Colonic mucosa (tissue), 4 donors: ENCODE measurements around the gene SPEG. TPM values are rescaled to one million over a fixed set of nuclear protein-coding genes. Genes with fewer than 3 reads are reported as not detected.

Source experiments
- DNase-seq: peaks from one replicate; pipeline ENCODE4 v3.0.0-alpha.2; 2020
- H3K27ac ChIP-seq: fragments of 200-600 bp; one replicate; pipeline ENCODE4 v1.8.0; 2021
- H3K27me3 ChIP-seq: fragments of 200-600 bp; one replicate; pipeline ENCODE4 v1.8.0; 2021
- H3K36me3 ChIP-seq: fragments of 200-600 bp; one replicate; pipeline ENCODE4 v1.8.0; 2021
- H3K4me1 ChIP-seq: fragments of 200-600 bp; one replicate; pipeline ENCODE4 v1.8.0; 2021; ENCODE audit warnings: mild to moderate bottlenecking
- H3K4me3 ChIP-seq: fragments of 200-600 bp; one replicate; pipeline ENCODE4 v1.8.0; 2021
- H3K9ac ChIP-seq, 2 donors: one replicate each; pipeline ENCODE4 v1.7.0; 2013; ENCODE audit warnings: control low read depth in 2 of 2, low read depth in 2 of 2, low read length in 2 of 2
- H3K9me3 ChIP-seq: fragments of 200-600 bp; one replicate; pipeline ENCODE4 v1.8.0; 2021
- intact Hi-C: fragments of 100-400 bp; cut with DNase I; formaldehyde crosslinking; loops from one replicate; pipeline ENCODE4 v1.14.1; 2022
- total RNA-seq, 2 donors: library from RNA; stranded (reverse); fragmentation: NEBNext Ultra II Directional in 1 of 2; extraction: Animal tissue kit (Norgen Biotek cat#: 25700) in 1 of 2; gene quantifications; one replicate each; pipeline ENCODE4 v1.2.1, GENCODE V29; 2021
- TF ChIP-seq, protein P1 (sequence below): fragments of 200-600 bp; IDR thresholded peaks from one replicate; pipeline ENCODE4 v1.8.0; 2022; ENCODE audit warnings: antibody characterized with exemption, mild to moderate bottlenecking
- donor health status: healthy.
- donor health status: DM: no; HTN: no; CAD: no.
- donor health status: DM: no; HTN: no; CAD: no.

The SPEG gene
- total RNA-seq, 2 donors from 2014 or later = 6.2 to 19.3 TPM

DNA sequence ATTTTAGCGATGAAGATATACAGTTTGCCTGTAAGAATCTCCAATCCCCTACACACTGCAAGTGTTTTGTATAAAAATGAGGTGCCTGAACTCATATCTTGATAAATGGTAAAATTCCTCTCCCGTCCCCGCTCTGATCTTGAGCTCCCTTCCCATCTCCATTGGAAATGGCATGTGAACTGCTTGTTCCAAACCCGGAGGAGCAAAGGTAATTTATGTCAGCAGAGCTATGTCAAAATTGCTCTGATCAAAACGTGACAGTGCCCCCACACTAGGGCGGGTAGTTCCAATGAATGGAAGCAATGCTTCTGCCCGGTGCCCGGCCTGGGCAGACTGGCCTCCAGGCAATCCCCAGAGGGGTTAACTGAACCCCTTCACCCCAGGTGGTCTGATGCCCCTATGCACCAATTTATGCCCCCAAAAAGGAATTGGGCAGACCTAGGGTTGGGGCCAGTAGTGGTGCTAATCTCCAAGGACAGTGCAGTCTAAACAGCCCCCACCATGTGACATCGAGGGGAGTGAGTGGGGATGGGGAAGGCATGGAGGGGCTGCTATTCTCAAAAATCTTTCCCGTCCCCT lies 60.4 kb downstream of the SPEG start:
- Histone ChIP-seq H3K36me3 (no peaks in the 10 kb centered on the region), H3K9me3 (no peaks in the 10 kb centered on the region), H3K4me3 (no peak overlapping the region), H3K27ac (no peak overlapping the region), H3K9ac (no peak overlapping the region), H3K4me1 (no peaks in the 10 kb centered on the region), H3K27me3 (peaks cover 27% of the 10 kb centered on the region)
- intact Hi-C loops = loop anchor here (5.0 kb wide), 1 partner anchor 37 kb away; no protein-coding TSS in a partner anchor
- no peak for DNase-seq
- TF ChIP-seq, protein P1, sequence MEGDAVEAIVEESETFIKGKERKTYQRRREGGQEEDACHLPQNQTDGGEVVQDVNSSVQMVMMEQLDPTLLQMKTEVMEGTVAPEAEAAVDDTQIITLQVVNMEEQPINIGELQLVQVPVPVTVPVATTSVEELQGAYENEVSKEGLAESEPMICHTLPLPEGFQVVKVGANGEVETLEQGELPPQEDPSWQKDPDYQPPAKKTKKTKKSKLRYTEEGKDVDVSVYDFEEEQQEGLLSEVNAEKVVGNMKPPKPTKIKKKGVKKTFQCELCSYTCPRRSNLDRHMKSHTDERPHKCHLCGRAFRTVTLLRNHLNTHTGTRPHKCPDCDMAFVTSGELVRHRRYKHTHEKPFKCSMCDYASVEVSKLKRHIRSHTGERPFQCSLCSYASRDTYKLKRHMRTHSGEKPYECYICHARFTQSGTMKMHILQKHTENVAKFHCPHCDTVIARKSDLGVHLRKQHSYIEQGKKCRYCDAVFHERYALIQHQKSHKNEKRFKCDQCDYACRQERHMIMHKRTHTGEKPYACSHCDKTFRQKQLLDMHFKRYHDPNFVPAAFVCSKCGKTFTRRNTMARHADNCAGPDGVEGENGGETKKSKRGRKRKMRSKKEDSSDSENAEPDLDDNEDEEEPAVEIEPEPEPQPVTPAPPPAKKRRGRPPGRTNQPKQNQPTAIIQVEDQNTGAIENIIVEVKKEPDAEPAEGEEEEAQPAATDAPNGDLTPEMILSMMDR = no peak

DNA sequence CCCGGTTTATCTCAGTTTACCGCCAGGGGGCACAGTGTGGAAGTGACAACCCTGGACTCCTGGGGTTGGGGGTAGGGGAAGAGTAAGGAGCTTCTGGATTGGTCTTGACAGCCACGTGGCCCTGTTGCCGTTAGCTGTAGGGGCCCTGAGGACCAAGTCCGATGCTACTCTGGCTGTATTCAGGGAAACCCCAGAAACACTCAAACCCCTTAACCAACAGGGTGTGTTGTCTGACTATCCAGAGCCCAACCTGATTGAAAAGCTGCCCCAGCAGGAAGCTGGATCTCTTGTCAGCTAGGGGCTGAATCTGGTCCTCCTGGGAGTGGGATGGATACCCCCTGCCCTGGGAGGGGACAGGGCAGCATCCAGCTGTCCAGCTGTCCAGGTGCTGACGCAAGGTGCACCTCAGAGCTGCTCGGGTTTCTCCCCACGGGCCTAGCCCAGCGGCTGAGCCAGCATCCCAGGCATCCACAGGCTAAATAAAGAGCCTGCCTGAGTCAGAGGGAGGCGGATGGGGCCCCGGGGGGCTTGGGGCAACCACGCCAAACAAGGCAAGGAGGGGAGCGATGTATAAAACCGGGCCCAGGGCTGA lies 61.0 kb downstream of the SPEG start:
- peak; percentile 65 for DNase-seq
- intact Hi-C loops = loop anchor here (5.0 kb wide), 1 partner anchor 37 kb away; no protein-coding TSS in a partner anchor
- Histone ChIP-seq H3K9me3 (no peaks in the 10 kb centered on the region), H3K27ac (no peak overlapping the region), H3K4me1 (no peaks in the 10 kb centered on the region), H3K27me3 (peaks cover 27% of the 10 kb centered on the region), H3K36me3 (no peaks in the 10 kb centered on the region), H3K9ac (peak overlapping the region in 1 of 2 donors; percentile 4), H3K4me3 (no peak overlapping the region)
- TF ChIP-seq, protein P1 = peak; percentile 58

DNA sequence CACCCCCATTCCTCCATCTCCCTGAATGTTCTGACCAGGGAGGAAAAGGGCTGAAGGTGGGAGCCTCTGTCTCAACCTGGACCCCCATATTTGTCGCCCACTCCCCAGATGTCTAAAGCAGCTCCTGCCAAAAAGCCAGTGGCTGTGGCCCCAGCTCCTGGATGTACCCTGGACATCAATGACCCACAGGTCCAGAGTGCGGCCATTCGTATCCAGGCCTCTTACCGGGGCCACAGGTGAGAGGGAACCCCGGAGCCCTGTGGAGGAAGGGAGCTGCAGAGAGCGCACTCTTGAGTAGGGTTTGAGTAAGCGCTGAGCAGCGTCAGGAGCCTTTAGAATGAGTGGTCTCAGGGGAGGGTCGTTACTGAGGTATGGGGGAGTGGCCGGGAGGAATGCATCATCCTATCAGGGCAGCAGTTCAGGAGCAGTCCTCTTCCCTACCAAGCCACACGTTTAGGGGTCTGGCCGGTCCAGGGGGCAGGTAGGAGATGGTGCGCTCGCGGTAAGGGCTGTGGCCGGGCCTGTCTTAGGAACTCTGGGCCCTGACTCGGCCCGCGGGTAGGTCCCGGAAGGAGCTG lies 61.7 kb downstream of the SPEG start:
- Histone ChIP-seq H3K27ac (no peak overlapping the region), H3K36me3 (no peaks in the 10 kb centered on the region), H3K4me1 (no peaks in the 10 kb centered on the region), H3K4me3 (no peak overlapping the region), H3K27me3 (peaks cover 27% of the 10 kb centered on the region), H3K9me3 (no peaks in the 10 kb centered on the region), H3K9ac (peak overlapping the region in 1 of 2 donors; percentile 29)
- TF ChIP-seq, protein P1 = no peak
- intact Hi-C loops = loop anchor here (5.0 kb wide), 1 partner anchor 36 kb away; no protein-coding TSS in a partner anchor
- no peak for DNase-seq

DNA sequence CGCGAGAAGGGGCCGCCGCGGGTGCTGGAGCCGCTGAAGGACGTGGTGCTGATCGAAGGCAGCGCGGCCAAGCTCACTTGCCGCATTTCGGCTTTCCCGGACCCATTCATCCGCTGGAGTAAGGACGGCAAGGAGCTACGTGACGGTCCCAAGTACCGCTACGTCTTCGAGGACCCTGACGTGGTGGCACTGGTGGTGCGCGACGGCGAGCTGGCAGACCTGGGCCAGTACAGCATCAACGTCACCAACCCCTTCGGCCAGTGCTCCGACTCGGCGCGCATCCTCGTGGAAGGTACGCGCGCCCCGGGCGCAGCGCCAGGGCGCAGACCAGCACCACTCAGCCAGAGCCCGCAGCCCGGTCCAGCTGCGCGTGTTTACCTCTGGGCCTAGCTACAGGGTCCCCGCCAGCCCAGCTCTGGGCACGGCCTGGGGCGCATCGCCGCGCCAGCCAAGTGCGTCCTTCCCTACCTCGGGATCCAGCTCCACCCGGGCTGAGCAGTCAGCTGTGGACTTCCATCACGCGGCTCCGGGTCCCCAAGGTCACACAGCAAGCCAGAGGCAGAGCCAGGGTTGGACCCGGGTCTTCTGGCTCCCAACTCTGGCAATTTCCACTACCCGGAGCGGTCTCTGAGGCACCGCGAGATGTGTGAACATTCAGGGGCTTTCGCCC lies 62.3 kb downstream of the SPEG start:
- TF ChIP-seq, protein P1 = no peak
- no peak overlapping the region for H3K4me3 ChIP-seq
- intact Hi-C loops = loop anchor here (5.0 kb wide), 1 partner anchor 35 kb away; no protein-coding TSS in a partner anchor
- H3K9me3 ChIP-seq = no peaks in the 10 kb centered on the region
- peak; percentile 31 for DNase-seq
- peak overlapping the region; percentile 98 for H3K27ac ChIP-seq
- H3K36me3 ChIP-seq = no peaks in the 10 kb centered on the region
- H3K9ac ChIP-seq = peak overlapping the region; percentile 29 to 96
- H3K27me3 ChIP-seq = peaks cover 27% of the 10 kb centered on the region
- no peaks in the 10 kb centered on the region for H3K4me1 ChIP-seq

DNA sequence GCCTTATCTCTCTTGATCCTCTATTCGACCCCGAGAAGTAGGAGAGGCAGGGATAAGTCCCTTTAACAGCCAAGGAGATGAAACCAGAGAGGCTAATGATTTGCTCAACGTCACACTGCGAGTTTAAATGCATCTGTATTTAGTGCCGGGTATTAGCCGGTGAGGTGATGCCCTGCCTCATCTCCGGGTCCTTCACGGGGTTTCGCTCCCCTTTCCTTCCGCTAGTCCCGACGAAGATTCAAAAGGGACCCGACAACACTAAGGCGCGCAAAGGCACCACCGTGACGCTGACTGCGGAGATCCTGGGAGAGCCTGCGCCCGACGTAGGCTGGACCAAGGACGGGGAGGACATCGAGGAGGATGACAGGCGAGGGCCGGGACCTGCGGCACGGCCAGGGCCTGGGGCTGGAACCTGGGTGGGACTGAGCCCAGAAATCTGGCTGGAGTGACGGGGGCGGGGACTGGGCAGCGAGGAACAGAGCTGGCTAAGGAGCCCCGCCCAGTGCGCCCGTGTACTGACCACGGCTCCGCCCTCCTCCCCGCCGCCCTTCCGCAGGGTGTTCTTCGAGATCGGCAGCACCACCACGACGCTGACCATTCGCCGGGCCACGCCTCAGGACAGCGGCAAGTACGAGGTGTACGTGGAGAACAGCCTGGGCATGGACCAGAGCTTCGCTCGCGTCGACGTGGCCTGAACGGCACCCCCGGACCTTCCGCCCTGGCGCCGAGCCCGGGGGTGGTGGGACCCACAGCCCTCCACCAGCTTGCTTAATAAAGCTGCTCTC lies 63.0 kb downstream of the SPEG start:
- Histone ChIP-seq H3K9ac (peak overlapping the region; percentile 92 to 96), H3K27me3 (peaks cover 24% of the 10 kb centered on the region), H3K36me3 (no peaks in the 10 kb centered on the region), H3K9me3 (no peaks in the 10 kb centered on the region), H3K4me3 (peak overlapping the region; percentile 60), H3K27ac (peak overlapping the region; percentile 98), H3K4me1 (no peaks in the 10 kb centered on the region)
- intact Hi-C loops = loop anchor here (5.0 kb wide), 1 partner anchor 35 kb away; no protein-coding TSS in a partner anchor
- TF ChIP-seq, protein P1 = no peak
- DNase-seq = peak; percentile 94
